HCT116 (cell line): ENCODE results near the gene CCDC192. TPM values are rescaled to one million over a fixed set of nuclear protein-coding genes. Genes with fewer than 3 reads are reported as not detected.

Experiments
- ATAC-seq: fragments of 200-7000 bp; cut with Tn5 transposase; 2 replicates; pipeline ENCODE4 v1.9.1; 2020; ENCODE audit warnings: mild to moderate bottlenecking, moderate library complexity
- BruUV-seq: library from RNA; stranded (reverse); fragments of 400-500 nt; replicated peaks from 2 replicates; lab custom pipeline; 2021; lab: Mats Ljungman, UMichigan
- CTCF ChIA-PET: fragments of 300-600 bp; sonication (Branson Sonifier 250); formaldehyde crosslinking; loops from one replicate; lab custom pipeline; 2021; ENCODE audit warnings: antibody characterized with exemption; lab: Charles Lee
- POLR2A ChIA-PET: fragments of 300-600, 350-600 bp; sonication (Branson Sonifier 250); formaldehyde crosslinking; loops from one replicate; lab custom pipeline; 2021; ENCODE audit warnings: antibody characterized with exemption; lab: Charles Lee
- RAD21 ChIA-PET, 2 experiments: fragments of 300-600 bp; sonication (Branson Sonifier 250); formaldehyde crosslinking; loops; one replicate each; lab custom pipeline; 2023; ENCODE audit warnings: low total read pairs in 2 of 2; ENCODE audit not compliant: uncharacterized antibody in 2 of 2, unreplicated experiment in 2 of 2, low non-redundant PET in 1 of 2; lab: Charles Lee
- DNase-seq: peaks from one replicate; pipeline ENCODE4 v3.0.0-alpha.2; 2010; ENCODE audit warnings: low read depth, low spot score
- H2AFZ ChIP-seq: fragments of 200-600 bp; shearing (Covaris generic), sonication (generic); 2 replicates; pipeline ENCODE4 v1.6.1; 2017; ENCODE audit warnings: low read depth, mixed run types, mixed read lengths, antibody characterized with exemption, low read length; ENCODE audit not compliant: poor library complexity, severe bottlenecking
- H3K27ac ChIP-seq: 2 replicates; pipeline ENCODE4 v1.5.1; 2012; ENCODE audit warnings: low read depth, low read length
- H3K27me3 ChIP-seq: fragments of 200-600 bp; sonication (generic); 2 replicates; pipeline ENCODE4 v1.6.1; 2016; ENCODE audit warnings: mixed run types, low read length, mixed read lengths; ENCODE audit not compliant: insufficient read depth
- H3K36me3 ChIP-seq, 2 experiments: fragments of 200-500 bp in 1 of 2; fragments of 200-600 bp in 1 of 2; sonication (Bioruptor generic) in 1 of 2; sonication (generic) in 1 of 2; 2 replicates each; pipeline versions ENCODE4 v1.5.1 to v1.6.1; 2014 to 2016; ENCODE audit warnings: low read length in 2 of 2, inconsistent platforms in 1 of 2, mixed read lengths in 1 of 2, mixed run types in 1 of 2; ENCODE audit not compliant: insufficient read depth in 2 of 2, control insufficient read depth in 1 of 2
- H3K4me1 ChIP-seq, 2 experiments: fragments of 200-600 bp in 1 of 2; sonication (generic) in 1 of 2; 2 replicates each; pipeline versions ENCODE4 v1.5.1 to v1.6.1; 2012 to 2017; ENCODE audit warnings: low read length in 2 of 2, inconsistent platforms in 1 of 2, mild to moderate bottlenecking in 1 of 2, mixed read lengths in 1 of 2, mixed run types in 1 of 2, moderate library complexity in 1 of 2; ENCODE audit not compliant: insufficient read depth in 2 of 2, control insufficient read depth in 1 of 2
- H3K4me2 ChIP-seq: fragments of 200-600 bp; sonication (generic); 2 replicates; pipeline ENCODE4 v1.6.1; 2017; ENCODE audit warnings: mixed run types, low read length, mixed read lengths
- H3K4me3 ChIP-seq, 2 experiments: fragments of 200-600 bp in 1 of 2; sonication (generic) in 1 of 2; replicated peaks in 1 of 2; 2 replicates each; pipeline ENCODE4 v1.5.1; 2011 to 2016; ENCODE audit warnings: low read length in 2 of 2, control low read depth in 1 of 2, low read depth in 1 of 2, mild to moderate bottlenecking in 1 of 2, mixed read lengths in 1 of 2, mixed run types in 1 of 2
- H3K79me2 ChIP-seq: fragments of 200-600 bp; sonication (generic); 2 replicates; pipeline ENCODE4 v1.6.1; 2017; ENCODE audit warnings: mild to moderate bottlenecking, mixed run types, low read length, moderate library complexity, mixed read lengths; ENCODE audit not compliant: insufficient read depth
- H3K9ac ChIP-seq: fragments of 200-600 bp; sonication (generic); 2 replicates; pipeline ENCODE4 v1.6.1; 2016; ENCODE audit warnings: low read length, mixed read lengths
- H3K9me2 ChIP-seq: fragments of 200-600 bp; sonication (generic), shearing (Covaris generic); 2 replicates; pipeline ENCODE4 v1.6.1; 2017; ENCODE audit warnings: mixed run types, mild to moderate bottlenecking, moderate library complexity; ENCODE audit not compliant: insufficient read depth
- H3K9me3 ChIP-seq, 2 experiments: fragments of 200-500 bp in 1 of 2; fragments of 200-600 bp in 1 of 2; sonication (Bioruptor generic) in 1 of 2; sonication (generic) in 1 of 2; 2 replicates each; pipeline ENCODE4 v1.6.1; 2014 to 2017; ENCODE audit warnings: low read length in 2 of 2, mixed read lengths in 2 of 2, inconsistent platforms in 1 of 2, low read depth in 1 of 2, mild to moderate bottlenecking in 1 of 2, mixed run types in 1 of 2, moderate library complexity in 1 of 2; ENCODE audit not compliant: control insufficient read depth in 1 of 2, insufficient read depth in 1 of 2
- H4K20me1 ChIP-seq: fragments of 200-600 bp; sonication (generic), shearing (Covaris generic); 2 replicates; pipeline ENCODE4 v1.6.1; 2017; ENCODE audit warnings: mixed run types, mild to moderate bottlenecking, moderate library complexity; ENCODE audit not compliant: insufficient read depth
- ATF3 ChIP-seq: IDR thresholded peaks from 2 replicates; pipeline ENCODE4 v1.6.1; 2012
- CTCF ChIP-seq, 3 experiments: fragments of 200-600 bp in 1 of 3; sonication (generic) in 1 of 3; IDR thresholded peaks in 2 of 3; conservative IDR thresholded peaks in 1 of 3; 2 replicates each; pipeline ENCODE4 v1.5.1; 2012 to 2017; ENCODE audit warnings: low read depth in 2 of 3, low read length in 2 of 3, antibody characterized with exemption in 1 of 3, borderline replicate concordance in 1 of 3, control low read depth in 1 of 3, mild to moderate bottlenecking in 1 of 3, mixed read lengths in 1 of 3, mixed run types in 1 of 3, moderate library complexity in 1 of 3; ENCODE audit not compliant: insufficient read depth in 1 of 3
- EZH2phosphoT487 ChIP-seq: fragments of 200-600 bp; IDR thresholded peaks from 2 replicates; pipeline ENCODE4 v1.6.1; 2018; ENCODE audit warnings: antibody characterized with exemption, borderline replicate concordance
- MAX ChIP-seq: IDR thresholded peaks from 2 replicates; pipeline ENCODE4 v1.6.1; 2012
- POLR2AphosphoS5 ChIP-seq: IDR thresholded peaks from 2 replicates; pipeline ENCODE4 v1.6.1; 2011; ENCODE audit warnings: mild to moderate bottlenecking, low read depth, low read length, moderate library complexity
- REST ChIP-seq: IDR thresholded peaks from 2 replicates; pipeline ENCODE4 v1.6.1; 2012; ENCODE audit warnings: low read depth
- SP1 ChIP-seq: IDR thresholded peaks from 2 replicates; pipeline ENCODE4 v1.6.1; 2012; ENCODE audit warnings: low read depth
- SRF ChIP-seq: IDR thresholded peaks from 2 replicates; pipeline ENCODE4 v1.6.1; 2012; ENCODE audit warnings: low read depth
- TCF7L2 ChIP-seq: IDR thresholded peaks from 2 replicates; pipeline ENCODE4 v1.7.0; 2011; ENCODE audit warnings: borderline replicate concordance, inconsistent platforms; ENCODE audit not compliant: insufficient read depth, insufficient read length; ENCODE audit errors: extremely low read depth
- YY1 ChIP-seq: IDR thresholded peaks from 2 replicates; pipeline ENCODE4 v1.6.1; 2011; ENCODE audit warnings: low read length, low read depth, moderate library complexity, mild to moderate bottlenecking; ENCODE audit not compliant: insufficient replicate concordance; ENCODE audit errors: extremely low read depth
- ZBTB33 ChIP-seq: IDR thresholded peaks from 2 replicates; pipeline ENCODE4 v1.6.1; 2011; ENCODE audit warnings: mild to moderate bottlenecking, low read length, moderate library complexity; ENCODE audit not compliant: insufficient replicate concordance; ENCODE audit errors: extremely low read depth
- ZNF274 ChIP-seq: fragments of 200-500 bp; sonication (Bioruptor generic); IDR thresholded peaks from 2 replicates; pipeline ENCODE4 v1.6.1; 2014; ENCODE audit warnings: mild to moderate bottlenecking, low read depth, low read length, inconsistent platforms
- intact Hi-C: fragments of 100-400 bp; cut with micrococcal nuclease; formaldehyde crosslinking; loops from 2 replicates; pipeline ENCODE4 v1.10.0; 2022
- total RNA-seq: library from RNA; stranded (reverse); gene quantifications from one replicate; pipeline ENCODE4 v1.2.1, GENCODE V29; 2021; ENCODE audit not compliant: unreplicated experiment

The CCDC192 gene
- total RNA-seq, 1 experiment from 2014 or later, result not detected

- POLR2A ChIA-PET, result no interaction called here
- RAD21 ChIA-PET, result no interaction called here
- intact Hi-C loops, result no loop called here
- H4K20me1 ChIP-seq, result no peaks in the 10 kb centered on the region
- no peak overlapping the region for H3K27ac ChIP-seq
- no peaks in the 10 kb centered on the region for H3K9me2 ChIP-seq
- no peak overlapping the region for H3K9ac ChIP-seq
- ATAC-seq (no peak), DNase-seq (no peak)
- H3K79me2 ChIP-seq, result no peaks in the 10 kb centered on the region
- CTCF ChIA-PET, result no interaction called here
- no peaks in the 10 kb centered on the region for H3K27me3 ChIP-seq
- TF ChIP-seq CTCF (IDR thresholded peaks at IDR 0.05 in 2 of 3, conservative IDR thresholded peaks at IDR 0.05 in 1 of 3; ENCODE audit: borderline replicate concordance in 1 of 3, insufficient read depth in 1 of 3, low read depth in 2 of 3, low read length in 2 of 3), result no peak
- TF ChIP-seq POLR2AphosphoS5, result no peak
- TF ChIP-seq ZNF274, result no peak
- TF ChIP-seq REST, result no peak
- TF ChIP-seq YY1, result no peak
- no peak for TF ChIP-seq SP1
- TF ChIP-seq EZH2phosphoT487, result no peak
- no peak for TF ChIP-seq MAX
- no peak for TF ChIP-seq ATF3
- TF ChIP-seq ZBTB33, result no peak
- no peak for TF ChIP-seq TCF7L2
- TF ChIP-seq SRF, result no peak
- no peaks in the 10 kb centered on the region for H3K36me3 ChIP-seq
- no peaks in the 10 kb centered on the region for H3K4me1 ChIP-seq
- no peak overlapping the region for H3K4me3 ChIP-seq
- no TSS peak for BruUV-seq
- no peak overlapping the region for H2AFZ ChIP-seq
- no peak overlapping the region for H3K4me2 ChIP-seq
- H3K9me3 ChIP-seq, result no peaks in the 10 kb centered on the region
Observed at GRCh38 chr5:127826011-127826410, 122.8 kb downstream of the CCDC192 start.
